Hypothalamus (tissue), 51 donors: ENCODE data around the gene PRSS23.
A peak's percentile ranks its signal among the peaks of the same experiment; 100 is the strongest.

Source experiments
- DNase-seq, 51 donors: peaks; one replicate each; lab custom pipeline; 2025; lab: John Stamatoyannopoulos, UW

Gene PRSS23

GRCh38 chr11:86790195-86790725 lies 10.1 kb upstream of the PRSS23 start:
- no peak for DNase-seq

GRCh38 chr11:86790867-86791849 lies 9.2 kb upstream of the PRSS23 start:
- DNase-seq, result no peak

- no peak for DNase-seq
These were observed 8.2 kb upstream of the PRSS23 start for GRCh38 chr11:86792150-86792549.

GRCh38 chr11:86793307-86793706 lies 7.0 kb upstream of the PRSS23 start:
- no peak for DNase-seq

- no peak for DNase-seq
These were observed 4.8 kb upstream of the PRSS23 start for GRCh38 chr11:86795511-86795910.

- DNase-seq, result no peak
These were observed 4.4 kb upstream of the PRSS23 start for GRCh38 chr11:86795949-86796348.

- DNase-seq, result no peak
These were observed 3.2 kb upstream of the PRSS23 start for GRCh38 chr11:86797133-86797532.

- DNase-seq, result no peak
These were observed 1.4 kb upstream of the PRSS23 start for GRCh38 chr11:86798988-86799387.

GRCh38 chr11:86799680-86800075 lies 664 bp upstream of the PRSS23 start:
- peak in 7 of 51 donors; percentile 5 to 37 (median 15) for DNase-seq

GRCh38 chr11:86800960-86801272 lies 574 bp downstream of the PRSS23 start:
- DNase-seq, result no peak

GRCh38 chr11:86801364-86801763 lies 1.0 kb downstream of the PRSS23 start:
- DNase-seq, result no peak

- no peak for DNase-seq
These were observed 1.8 kb downstream of the PRSS23 start for GRCh38 chr11:86802146-86802545.

- peak in 3 of 51 donors; percentile 9 to 24 (median 13) for DNase-seq
These were observed 2.3 kb downstream of the PRSS23 start for GRCh38 chr11:86802601-86803051.

- DNase-seq, result no peak
These were observed 3.0 kb downstream of the PRSS23 start for GRCh38 chr11:86803136-86804045.

GRCh38 chr11:86804951-86805350 lies 4.6 kb downstream of the PRSS23 start:
- peak in 1 of 51 donors; percentile 8 for DNase-seq

- no peak for DNase-seq
These were observed 5.5 kb downstream of the PRSS23 start for GRCh38 chr11:86805873-86806310.

GRCh38 chr11:86806903-86807302 lies 6.6 kb downstream of the PRSS23 start:
- no peak for DNase-seq

- no peak for DNase-seq
These were observed 7.0 kb downstream of the PRSS23 start for GRCh38 chr11:86807360-86807759.

- DNase-seq, result peak in 2 of 51 donors; percentile 33 to 40
These were observed 9.2 kb downstream of the PRSS23 start for GRCh38 chr11:86809561-86809960.

- DNase-seq, result no peak
These were observed 9.9 kb downstream of the PRSS23 start for GRCh38 chr11:86810288-86810687.
